Activated naive CD8-positive, alpha-beta T cell treated with anti-CD3 and anti-CD28 coated beads, Interleukin-2, amount 10 ng/mL, durations not matched to agents 7 days and 5 days (primary cell): ENCODE data around the gene PIH1D1. TPM values are rescaled to one million over a fixed set of nuclear protein-coding genes. Genes with fewer than 3 reads are reported as not detected.
A peak's percentile ranks its signal among the peaks of the same experiment; 100 is the strongest.
"Not testable (repeated sequence)": the region's sequence is repeated elsewhere in the genome, so short reads cannot be mapped to it uniquely, and the experiment has no call there.

Source experiments
- ATAC-seq: fragments of 150-1000 bp; cut with Tn5 transposase; one replicate; pipeline ENCODE4 v1.10.0; 2021; ENCODE audit warnings: low read depth, moderate library complexity
- POLR2A ChIA-PET: fragments of 350-600 bp; sonication (Branson Sonifier 250); formaldehyde crosslinking; loops from one replicate; lab custom pipeline; 2021; ENCODE audit warnings: antibody characterized with exemption; lab: Charles Lee
- DNase-seq: peaks from one replicate; pipeline ENCODE4 v3.0.0; 2021
- H3K27ac Mint-ChIP-seq: one replicate; pipeline ENCODE4 v1.8.0; 2022; ENCODE audit warnings: mild to moderate bottlenecking, mixed read lengths
- H3K27me3 Mint-ChIP-seq: one replicate; pipeline ENCODE4 v1.8.0; 2022; ENCODE audit warnings: mild to moderate bottlenecking, moderate library complexity, mixed read lengths
- H3K36me3 Mint-ChIP-seq: one replicate; pipeline ENCODE4 v1.8.0; 2021; ENCODE audit warnings: mild to moderate bottlenecking, mixed read lengths
- H3K4me1 Mint-ChIP-seq: one replicate; pipeline ENCODE4 v1.8.0; 2021; ENCODE audit warnings: mixed read lengths
- H3K4me3 Mint-ChIP-seq: one replicate; pipeline ENCODE4 v1.8.0; 2022; ENCODE audit warnings: mild to moderate bottlenecking, moderate library complexity, mixed read lengths
- H3K9me3 Mint-ChIP-seq: one replicate; pipeline ENCODE4 v1.8.0; 2021; ENCODE audit warnings: mixed read lengths
- total RNA-seq, 2 experiments: library from RNA; stranded (reverse); gene quantifications; one replicate each; pipeline ENCODE4 v1.2.3, GENCODE V29; 2021

The PIH1D1 gene
- total RNA-seq, 2 experiments from 2014 or later = 143 to 148 TPM

- H3K4me1 Mint-ChIP-seq, ATAC-seq, POLR2A ChIA-PET: not testable (repeated sequence)
Observed at GRCh38 chr19:49461130-49461529, 9.5 kb upstream of the PIH1D1 start.

GRCh38 chr19:49459388-49459787 is 7.8 kb upstream of the PIH1D1 start:
- POLR2A ChIA-PET = interaction anchor here (1.8 kb wide), 1 partner anchor 10 kb away, joined by 4 read pairs; no protein-coding TSS in a partner anchor
- Mint-ChIP-seq H3K36me3 (peaks cover 15% of the 10 kb centered on the region), H3K27ac (no peak overlapping the region), H3K9me3 (no peaks in the 10 kb centered on the region), H3K27me3 (no peaks in the 10 kb centered on the region), H3K4me3 (no peak overlapping the region), H3K4me1 (peaks cover 6% of the 10 kb centered on the region)
- no peak for ATAC-seq
- DNase-seq = no peak

More at GRCh38 chr19:49461130-49461529, 9.5 kb upstream of the PIH1D1 start:
- not testable (repeated sequence) for H3K4me3 Mint-ChIP-seq, H3K27ac Mint-ChIP-seq, DNase-seq, H3K9me3 Mint-ChIP-seq, H3K27me3 Mint-ChIP-seq
- peaks cover 12% of the 10 kb centered on the region for H3K36me3 Mint-ChIP-seq

GRCh38 chr19:49458567-49458903 is 6.9 kb upstream of the PIH1D1 start:
- no peaks in the 10 kb centered on the region for H3K9me3 Mint-ChIP-seq
- DNase-seq (no peak), ATAC-seq (no peak)
- POLR2A ChIA-PET = interaction anchor here (1.8 kb wide), 1 partner anchor 10 kb away, joined by 4 read pairs; no protein-coding TSS in a partner anchor
- no peak overlapping the region for H3K27ac Mint-ChIP-seq
- peaks cover 15% of the 10 kb centered on the region for H3K36me3 Mint-ChIP-seq
- H3K4me1 Mint-ChIP-seq = peaks cover 12% of the 10 kb centered on the region
- H3K4me3 Mint-ChIP-seq = no peak overlapping the region
- no peaks in the 10 kb centered on the region for H3K27me3 Mint-ChIP-seq

- Mint-ChIP-seq H3K27me3 (no peaks in the 10 kb centered on the region), H3K9me3 (no peaks in the 10 kb centered on the region), H3K27ac (no peak overlapping the region), H3K36me3 (peaks cover 17% of the 10 kb centered on the region), H3K4me3 (no peak overlapping the region), H3K4me1 (peaks cover 25% of the 10 kb centered on the region)
- POLR2A ChIA-PET = interaction anchor here (1.5 kb wide), 1 partner anchor 9 kb away, joined by 3 read pairs; no protein-coding TSS in a partner anchor
- DNase-seq (no peak), ATAC-seq (no peak)
Observed at GRCh38 chr19:49456326-49456725, 4.7 kb upstream of the PIH1D1 start.

GRCh38 chr19:49455773-49456172 is 4.2 kb upstream of the PIH1D1 start:
- no peaks in the 10 kb centered on the region for H3K27me3 Mint-ChIP-seq
- peaks cover 25% of the 10 kb centered on the region for H3K4me1 Mint-ChIP-seq
- H3K36me3 Mint-ChIP-seq = peaks cover 19% of the 10 kb centered on the region
- ATAC-seq (no peak), DNase-seq (no peak)
- H3K9me3 Mint-ChIP-seq = no peaks in the 10 kb centered on the region
- H3K4me3 Mint-ChIP-seq = no peak overlapping the region
- H3K27ac Mint-ChIP-seq = peak overlapping the region; percentile 42
- POLR2A ChIA-PET = interaction anchor here (1.5 to 5.1 kb wide), 2 partner anchors 9 to 15 kb away, joined by 3 to 128 read pairs; partner anchors contain the start of gene FLT3LG

GRCh38 chr19:49453757-49454240 is 2.2 kb upstream of the PIH1D1 start:
- peaks cover 32% of the 10 kb centered on the region for H3K4me1 Mint-ChIP-seq
- peaks cover 19% of the 10 kb centered on the region for H3K36me3 Mint-ChIP-seq
- H3K27me3 Mint-ChIP-seq = no peaks in the 10 kb centered on the region
- ATAC-seq = peak; percentile 1
- POLR2A ChIA-PET = interaction anchor here (0.5 to 5.1 kb wide), 19 partner anchors 9 to 1299 kb away, joined by 3 to 128 read pairs (median 4); partner anchors contain the start of genes FLT3LG, NOSIP, PRMT1 and PRRG2
- no peaks in the 10 kb centered on the region for H3K9me3 Mint-ChIP-seq
- H3K27ac Mint-ChIP-seq = peak overlapping the region; percentile 100
- DNase-seq = no peak
- H3K4me3 Mint-ChIP-seq = peak overlapping the region; percentile 100

- POLR2A ChIA-PET = interaction anchor here (0.5 to 5.1 kb wide), 21 partner anchors 9 to 1299 kb away, joined by 3 to 128 read pairs (median 4); partner anchors contain the start of genes FLT3LG, NOSIP, PRMT1 and PRRG2
- H3K27me3 Mint-ChIP-seq = no peaks in the 10 kb centered on the region
- DNase-seq (peak; percentile 99), ATAC-seq (peak; percentile 91)
- H3K4me1 Mint-ChIP-seq = peaks cover 35% of the 10 kb centered on the region
- H3K27ac Mint-ChIP-seq = peak within 1 kb of the TSS; percentile 100
- H3K9me3 Mint-ChIP-seq = no peaks in the 10 kb centered on the region
- peak within 1 kb of the TSS; percentile 100 for H3K4me3 Mint-ChIP-seq
- peaks cover 23% of the 10 kb centered on the region for H3K36me3 Mint-ChIP-seq
Observed at GRCh38 chr19:49453013-49453756, 1.6 kb upstream of the PIH1D1 start, which contains the start of gene ALDH16A1. Gene ALDH16A1, plus strand, starts transcription at chr19:49453225. Its CDS starts 107 bp downstream, at chr19:49453332.

GRCh38 chr19:49450405-49450804 is 1.2 kb downstream of the PIH1D1 start:
- Mint-ChIP-seq H3K4me1 (peaks cover 32% of the 10 kb centered on the region), H3K9me3 (no peaks in the 10 kb centered on the region), H3K27me3 (no peaks in the 10 kb centered on the region), H3K4me3 (peak overlapping the region; percentile 100), H3K36me3 (peaks cover 20% of the 10 kb centered on the region), H3K27ac (peak overlapping the region; percentile 100)
- POLR2A ChIA-PET = interaction anchor here (0.7 to 2.3 kb wide), 5 partner anchors 25 to 436 kb away, joined by 3 to 15 read pairs (median 3); no protein-coding TSS in a partner anchor
- DNase-seq = no peak
- no peak for ATAC-seq

- Mint-ChIP-seq H3K36me3 (peaks cover 21% of the 10 kb centered on the region), H3K27ac (peak overlapping the region; percentile 18), H3K4me3 (no peak overlapping the region), H3K9me3 (no peaks in the 10 kb centered on the region), H3K27me3 (no peaks in the 10 kb centered on the region), H3K4me1 (peaks cover 37% of the 10 kb centered on the region)
- ATAC-seq = no peak
- DNase-seq = no peak
- POLR2A ChIA-PET = interaction anchor here (0.5 to 0.7 kb wide), 2 partner anchors 53 to 420 kb away, joined by 3 read pairs; no protein-coding TSS in a partner anchor
Observed at GRCh38 chr19:49448432-49448786, 3.2 kb downstream of the PIH1D1 start.

GRCh38 chr19:49447485-49448431 is 3.9 kb downstream of the PIH1D1 start:
- Mint-ChIP-seq H3K4me3 (no peak overlapping the region), H3K36me3 (peaks cover 21% of the 10 kb centered on the region), H3K4me1 (peaks cover 35% of the 10 kb centered on the region), H3K27ac (peak overlapping the region; percentile 18), H3K27me3 (peaks cover under 1% of the 10 kb centered on the region), H3K9me3 (no peaks in the 10 kb centered on the region)
- no peak for DNase-seq
- POLR2A ChIA-PET = interaction anchor here (0.5 to 0.6 kb wide), 2 partner anchors 113 to 420 kb away, joined by 3 read pairs; partner anchors contain the start of gene CD37
- no peak for ATAC-seq

GRCh38 chr19:49445997-49446396 is 5.6 kb downstream of the PIH1D1 start:
- Mint-ChIP-seq H3K9me3 (no peaks in the 10 kb centered on the region), H3K4me1 (peaks cover 36% of the 10 kb centered on the region), H3K36me3 (peaks cover 16% of the 10 kb centered on the region)

GRCh38 chr19:49444100-49444700 is 7.4 kb downstream of the PIH1D1 start:
- not testable (repeated sequence) for H3K9me3 Mint-ChIP-seq, H3K36me3 Mint-ChIP-seq, ATAC-seq, DNase-seq
- Mint-ChIP-seq H3K27me3 (peaks cover 33% of the 10 kb centered on the region), H3K4me1 (peaks cover 33% of the 10 kb centered on the region), H3K27ac (peak overlapping the region; percentile 91), H3K4me3 (peak overlapping the region; percentile 87)
- POLR2A ChIA-PET = interaction anchor here (0.7 to 2.1 kb wide), 5 partner anchors 9 to 115 kb away, joined by 3 to 8 read pairs (median 6); partner anchors contain the start of gene ALDH16A1

More at GRCh38 chr19:49445997-49446396, 5.6 kb downstream of the PIH1D1 start:
- POLR2A ChIA-PET = interaction anchor here (0.5 to 2.1 kb wide), 3 partner anchors 24 to 487 kb away, joined by 3 to 8 read pairs (median 6); no protein-coding TSS in a partner anchor
- Mint-ChIP-seq H3K4me3 (no peak overlapping the region), H3K27me3 (peaks cover 15% of the 10 kb centered on the region), H3K27ac (no peak overlapping the region)
- no peak for ATAC-seq
- DNase-seq = no peak
